Measurements from ENCODE around the gene KLHDC7B.

Gene KLHDC7B

GRCh38 chr22:50548921-50549790 is 3.5 kb downstream of the KLHDC7B start:
- no peak for DNase-seq

GRCh38 chr22:50550395-50550794 is 4.7 kb downstream of the KLHDC7B start:
- no peak for DNase-seq

GRCh38 chr22:50551160-50551752 is 5.6 kb downstream of the KLHDC7B start:
- no peak for DNase-seq

GRCh38 chr22:50553310-50553709 is 7.6 kb downstream of the KLHDC7B start:
- DNase-seq, result no peak

GRCh38 chr22:50556703-50557102 is 11.0 kb downstream of the KLHDC7B start:
- no peak for DNase-seq

- no peak for DNase-seq
These were observed 14.3 kb downstream of the KLHDC7B start for GRCh38 chr22:50560034-50560433.

- no peak for DNase-seq
These were observed 16.0 kb downstream of the KLHDC7B start for GRCh38 chr22:50561401-50562358.

GRCh38 chr22:50562523-50563412 is 17.1 kb downstream of the KLHDC7B start, which contains the start of gene SYCE3:
Gene SYCE3 (minus strand): TSS chr22:50562919. CDS start chr22:50556405, 6,514 bp downstream.
- DNase-seq, result peak; percentile 63

- no peak for DNase-seq
These were observed 17.9 kb downstream of the KLHDC7B start for GRCh38 chr22:50563413-50564160.

- no peak for DNase-seq
These were observed 18.6 kb downstream of the KLHDC7B start for GRCh38 chr22:50564289-50564688.

- no peak for DNase-seq
These were observed 22.1 kb downstream of the KLHDC7B start for GRCh38 chr22:50567721-50568252.

GRCh38 chr22:50568626-50569025 is 22.9 kb downstream of the KLHDC7B start:
- DNase-seq, result no peak

- no peak for DNase-seq
These were observed 23.4 kb downstream of the KLHDC7B start for GRCh38 chr22:50569041-50569459.

GRCh38 chr22:50569896-50570535 is 24.3 kb downstream of the KLHDC7B start:
- no peak for DNase-seq

- DNase-seq, result no peak
These were observed 25.2 kb downstream of the KLHDC7B start for GRCh38 chr22:50570861-50571260.

GRCh38 chr22:50571264-50572175 is 25.8 kb downstream of the KLHDC7B start:
- DNase-seq, result no peak

GRCh38 chr22:50572965-50573364 is 27.3 kb downstream of the KLHDC7B start:
- no peak for DNase-seq

GRCh38 chr22:50573491-50574382 is 28.0 kb downstream of the KLHDC7B start:
- DNase-seq, result no peak
